GM19463 (cell line): ENCODE data around the gene ZNF324.
"Not testable (repeated sequence)": the region's sequence is repeated elsewhere in the genome, so short reads cannot be mapped to it uniquely, and the experiment has no call there.

Experiments
- ATAC-seq: cut with Tn5 transposase; IDR thresholded peaks from one replicate; pipeline ENCODE4 v1.9.1; 2021; ENCODE audit warnings: mild to moderate bottlenecking, moderate library complexity; ENCODE audit not compliant: unreplicated experiment

Gene ZNF324

GRCh38 chr19:58466760-58467589 lies at the start of gene ZNF324:
TSS of gene ZNF324 (plus strand) at chr19:58467080. CDS start at chr19:58469186, 2,106 bp downstream.
- ATAC-seq = peak; percentile 95

GRCh38 chr19:58428617-58429016 lies 38.3 kb upstream of the ZNF324 start:
- no peak for ATAC-seq

DNA sequence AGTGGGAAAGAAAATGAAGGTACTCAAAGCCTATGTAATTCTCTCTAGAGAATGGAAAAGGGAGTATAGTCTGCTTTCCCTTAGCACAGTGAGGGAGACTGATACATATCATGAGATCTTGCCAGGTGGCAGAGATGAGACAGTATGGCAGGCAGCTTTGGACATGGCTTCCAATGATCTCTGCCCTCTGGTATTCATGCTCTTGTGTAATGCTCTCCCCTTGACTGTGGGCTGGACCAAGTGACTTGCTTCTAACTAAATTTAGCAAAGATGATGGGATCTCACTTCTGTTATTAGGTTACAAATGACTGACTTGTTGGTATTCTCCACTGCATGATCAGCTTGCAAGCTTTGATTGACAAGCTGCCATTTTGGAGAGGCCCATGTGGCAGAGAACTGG lies 37.1 kb upstream of the ZNF324 start:
- no peak for ATAC-seq

GRCh38 chr19:58434217-58434616 lies 32.7 kb upstream of the ZNF324 start:
- ATAC-seq = no peak

DNA sequence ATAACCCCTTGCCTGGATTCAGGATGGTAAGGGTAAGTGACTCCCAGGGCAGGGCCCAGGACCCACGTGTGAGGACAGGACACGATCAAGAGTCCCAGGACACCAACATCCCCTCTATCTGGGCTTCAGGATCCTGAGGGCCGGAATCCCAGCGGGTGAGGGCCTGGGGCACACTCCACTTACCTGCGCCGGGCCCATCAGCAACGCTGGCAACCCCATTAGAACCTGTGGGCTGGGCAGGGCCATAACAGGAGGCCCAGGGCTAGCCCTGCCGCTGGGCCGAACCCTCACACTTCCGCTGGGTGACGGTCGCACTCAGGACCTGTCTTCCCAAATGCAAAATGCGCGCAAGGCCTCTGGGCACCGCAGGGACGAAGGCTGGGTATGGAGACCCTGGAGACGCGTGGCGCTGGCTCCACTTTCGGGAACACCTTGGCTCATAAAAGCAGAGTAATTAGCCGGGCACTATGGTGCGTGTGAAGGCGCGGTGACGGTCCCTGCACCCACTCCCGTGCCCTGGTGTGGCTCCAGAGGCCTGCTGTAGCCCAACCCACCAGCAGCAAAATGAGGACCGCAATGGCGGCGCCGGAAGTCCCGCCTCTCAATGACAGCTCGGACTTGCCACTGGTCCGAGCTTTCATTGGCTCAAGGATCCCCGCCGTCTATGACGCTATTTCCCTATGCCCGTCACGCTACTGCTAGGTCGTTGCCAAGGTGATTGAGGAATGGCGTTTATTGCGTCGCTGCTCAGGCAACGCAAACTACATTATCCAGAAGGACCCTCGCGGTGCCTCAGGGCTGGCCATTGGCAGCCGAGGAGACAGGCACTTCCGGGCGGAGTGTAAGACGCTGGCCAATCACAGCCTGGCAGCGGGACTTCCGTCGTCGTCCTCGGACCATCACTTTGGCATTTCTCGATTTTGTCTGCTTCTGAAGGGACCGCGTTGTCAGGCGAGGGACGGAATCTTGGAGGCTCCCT lies 27.0 kb upstream of the ZNF324 start, which contains the start of gene ZNF132:
TSS of gene ZNF132 (minus strand) at position 578 of the 979 bp plus-strand sequence. CDS start at position 246, 332 bp downstream.
- ATAC-seq = peak; percentile 95

DNA sequence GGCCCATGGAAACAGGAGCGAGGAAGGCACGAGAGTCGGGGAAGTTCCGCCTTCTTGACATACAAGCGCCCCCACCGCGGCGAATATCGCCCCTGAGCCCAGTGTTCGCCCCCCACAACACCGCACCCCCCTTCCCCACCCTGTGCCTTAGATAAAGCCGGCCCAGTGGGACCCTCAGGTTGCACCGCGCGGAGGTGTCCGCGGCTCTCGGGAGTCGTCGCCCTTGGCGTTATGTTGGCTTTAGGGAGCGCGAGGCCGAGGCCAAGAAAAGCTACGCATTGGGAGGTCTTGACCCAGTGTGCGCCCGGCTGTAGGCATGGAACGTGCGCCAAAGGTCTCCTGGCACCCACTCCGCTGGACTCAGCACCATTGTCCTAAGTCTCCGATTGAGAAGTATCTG lies 26.3 kb upstream of the ZNF324 start:
- ATAC-seq = no peak

GRCh38 chr19:58442986-58443385 lies 23.9 kb upstream of the ZNF324 start:
- ATAC-seq = not testable (repeated sequence)

- not testable (repeated sequence) for ATAC-seq
Measured at GRCh38 chr19:58448860-58449259, 18.0 kb upstream of the ZNF324 start.

DNA sequence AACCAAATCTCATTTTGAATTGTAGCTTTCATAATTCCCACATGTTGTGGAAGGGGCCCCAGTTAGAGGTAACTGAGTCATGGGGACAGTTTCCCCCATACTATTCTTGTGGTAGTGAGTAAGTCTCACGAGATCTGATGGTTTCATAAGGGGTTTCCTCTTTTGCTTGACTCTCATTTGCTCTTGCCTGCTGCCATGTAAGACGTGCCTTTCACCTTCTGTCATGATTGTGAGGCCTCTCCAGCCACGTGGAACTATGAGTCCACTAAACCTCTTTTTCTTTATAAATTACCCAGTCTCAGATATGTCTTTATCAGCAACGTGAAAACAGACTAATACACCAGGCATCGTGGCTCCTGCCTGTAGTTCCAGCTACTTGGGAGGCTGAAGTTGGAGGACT lies 16.9 kb upstream of the ZNF324 start:
- not testable (repeated sequence) for ATAC-seq

- peak; percentile 7 for ATAC-seq
Measured at GRCh38 chr19:58450856-58451357, 16.0 kb upstream of the ZNF324 start.

GRCh38 chr19:58451358-58452101 lies 15.3 kb upstream of the ZNF324 start, which contains the start of gene ZNF324B:
TSS of gene ZNF324B (plus strand) at chr19:58451622. CDS start at chr19:58453702, 2,080 bp downstream.
- peak; percentile 97 for ATAC-seq

- ATAC-seq = no peak
Measured at GRCh38 chr19:58453743-58454142, 13.1 kb upstream of the ZNF324 start.

- no peak for ATAC-seq
Measured at GRCh38 chr19:58455306-58455705, 11.6 kb upstream of the ZNF324 start.

GRCh38 chr19:58456111-58456510 lies 10.8 kb upstream of the ZNF324 start:
- no peak for ATAC-seq

- no peak for ATAC-seq
Measured at GRCh38 chr19:58460039-58460438, 6.8 kb upstream of the ZNF324 start.

DNA sequence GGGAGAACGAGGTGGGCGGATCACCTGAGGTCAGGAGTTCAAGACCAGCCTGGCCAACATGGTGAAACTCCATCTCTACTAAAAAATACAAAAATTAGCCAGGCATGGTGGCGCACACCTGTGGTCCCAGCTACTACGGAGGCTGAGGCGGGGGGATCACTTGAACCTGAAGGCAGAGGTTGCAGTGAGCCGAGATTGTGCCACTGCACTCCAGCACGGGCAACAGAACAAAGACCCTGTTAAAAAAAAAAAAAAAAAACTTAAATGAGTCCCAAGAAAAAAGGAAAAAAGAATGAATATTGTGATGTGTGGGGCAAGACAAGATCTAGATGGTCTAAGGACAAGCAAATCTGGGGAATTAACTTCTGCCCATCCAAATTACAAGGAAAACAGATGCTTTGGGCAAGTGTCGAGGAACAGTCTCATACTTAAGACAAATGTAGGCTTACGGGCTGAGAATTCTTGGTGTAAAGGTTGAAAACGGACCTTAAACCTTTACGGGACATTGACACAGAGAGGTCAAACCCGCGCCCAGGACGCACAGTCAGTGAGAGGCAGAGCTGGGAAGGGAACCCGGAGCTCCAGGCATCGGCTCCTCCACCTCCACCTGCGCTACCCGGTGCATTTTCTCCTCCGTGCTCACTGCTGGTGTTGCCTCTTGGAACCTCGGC lies 656 bp upstream of the ZNF324 start:
- peak; percentile 10 for ATAC-seq

- no peak for ATAC-seq
Measured at GRCh38 chr19:58468216-58468839, 1.4 kb downstream of the ZNF324 start.

- ATAC-seq = no peak
Measured at GRCh38 chr19:58469241-58470013, 2.5 kb downstream of the ZNF324 start.
